Epithelial cell of prostate (primary cell): ENCODE measurements around the gene PSMB11.

Experiments used
- DNase-seq: peaks from one replicate; pipeline ENCODE4 v3.0.0-alpha.2; 2011; ENCODE audit warnings: low read depth, low spot score
- H3K27ac ChIP-seq: fragments of 450-650 bp; 2 replicates; pipeline ENCODE4 v1.5.1; 2017; ENCODE audit warnings: mild to moderate bottlenecking

PSMB11 gene

DNA sequence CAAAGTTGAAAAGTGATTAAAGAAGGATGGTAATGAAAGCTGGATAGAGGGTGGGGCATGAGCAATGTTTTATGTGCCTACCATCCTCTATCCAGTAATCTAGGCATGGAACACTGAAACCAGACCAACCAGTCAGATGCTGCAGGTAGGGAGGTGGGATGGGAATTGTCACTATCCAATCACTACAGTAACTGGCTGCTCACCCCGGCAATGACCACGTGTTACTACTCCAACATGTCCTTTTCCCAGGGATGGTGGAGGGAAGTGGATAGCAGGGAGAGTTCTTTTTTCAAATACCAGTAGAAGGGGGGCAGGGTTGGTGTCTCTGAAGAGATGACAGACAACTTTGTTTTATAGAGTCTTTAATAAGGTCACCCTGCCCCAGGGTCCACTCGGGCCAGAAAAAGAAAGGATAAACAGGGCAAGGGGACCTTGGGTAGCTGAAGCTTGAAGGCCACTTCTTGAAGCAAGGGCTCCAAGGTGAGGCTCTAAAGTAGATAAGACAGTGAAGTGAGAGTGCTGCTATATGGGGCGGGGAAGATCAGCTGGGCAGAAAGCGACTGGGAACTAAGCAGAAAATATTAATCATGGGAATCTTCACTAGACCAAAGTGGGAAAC lies 30.0 kb downstream of the PSMB11 start:
- H3K27ac ChIP-seq, result peak overlapping the region; percentile 72
- DNase-seq, result no peak

DNA sequence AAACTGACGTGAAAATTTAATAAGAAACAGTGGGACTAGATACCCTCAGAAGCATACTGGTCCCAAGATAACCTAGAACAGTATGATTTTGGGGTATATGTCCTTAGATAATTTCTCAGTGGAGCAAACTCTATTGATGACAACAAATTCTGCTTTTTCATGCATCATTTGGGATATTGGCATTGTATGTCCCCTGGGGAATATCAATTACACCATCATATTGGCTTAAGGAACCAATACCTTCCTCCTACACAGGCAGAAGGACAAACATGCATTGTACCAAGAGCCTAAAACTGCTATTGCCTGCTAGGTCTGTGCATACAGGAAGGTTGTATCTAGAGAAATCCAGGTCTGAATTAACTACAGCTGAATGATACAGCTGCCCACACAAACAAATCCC lies 32.9 kb downstream of the PSMB11 start:
- DNase-seq, result no peak
- H3K27ac ChIP-seq, result no peak overlapping the region

- no peak for DNase-seq
These were observed 34.9 kb downstream of the PSMB11 start for GRCh38 chr14:23076785-23077408.

GRCh38 chr14:23077962-23078361 lies 36.0 kb downstream of the PSMB11 start:
- DNase-seq, result no peak
- peak overlapping the region; percentile 77 for H3K27ac ChIP-seq

More at GRCh38 chr14:23076785-23077408, 34.9 kb downstream of the PSMB11 start:
- no peak overlapping the region for H3K27ac ChIP-seq

- H3K27ac ChIP-seq, result peak overlapping the region; percentile 77
- peak; percentile 57 for DNase-seq
These were observed 36.7 kb downstream of the PSMB11 start for GRCh38 chr14:23078692-23079116.

DNA sequence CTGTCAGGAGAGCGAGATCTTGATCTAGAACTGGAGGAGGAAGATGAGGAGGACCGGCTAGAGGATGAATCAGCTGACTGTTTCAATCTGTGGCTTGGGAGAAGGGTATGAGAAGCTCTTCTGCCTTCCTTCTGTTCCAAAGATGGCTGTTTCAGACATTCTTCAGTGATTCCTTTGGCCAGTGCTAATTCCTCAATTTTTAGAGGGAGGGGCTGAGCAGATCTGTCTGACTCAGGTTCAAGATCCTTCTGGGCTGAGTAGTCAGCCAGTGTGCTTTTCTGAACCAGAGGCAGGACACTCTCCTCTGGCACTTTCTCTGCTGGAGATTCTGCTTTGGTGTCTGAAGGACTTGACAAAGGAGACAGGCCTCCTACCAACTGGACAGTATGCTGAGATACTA lies 37.7 kb downstream of the PSMB11 start:
- H3K27ac ChIP-seq, result peak overlapping the region; percentile 77
- DNase-seq, result no peak

GRCh38 chr14:23080474-23080873 lies 38.5 kb downstream of the PSMB11 start:
- DNase-seq, result no peak

GRCh38 chr14:23085458-23085857 lies 43.4 kb downstream of the PSMB11 start:
- peak overlapping the region; percentile 40 for H3K27ac ChIP-seq
- no peak for DNase-seq

More at GRCh38 chr14:23080474-23080873, 38.5 kb downstream of the PSMB11 start:
- peak overlapping the region; percentile 77 for H3K27ac ChIP-seq

DNA sequence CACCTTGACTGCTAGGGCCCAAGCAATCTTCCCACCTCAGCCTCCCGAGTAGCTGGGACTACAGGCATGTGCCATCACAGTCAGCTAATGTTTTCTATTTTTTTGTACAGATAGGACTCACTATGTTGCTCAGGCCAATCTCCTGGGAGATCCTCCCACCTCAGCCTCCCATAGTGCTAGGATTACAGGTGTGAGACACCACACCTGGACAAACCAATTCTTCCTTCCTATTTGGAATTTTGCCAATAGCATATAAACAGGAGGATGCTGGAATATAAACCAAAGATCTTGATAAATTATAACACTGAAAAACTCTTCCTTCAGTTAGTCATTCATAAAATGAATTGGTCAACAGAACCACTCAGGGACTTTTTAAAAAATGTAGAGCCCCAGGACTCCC lies 44.6 kb downstream of the PSMB11 start:
- H3K27ac ChIP-seq, result peak overlapping the region; percentile 40
- no peak for DNase-seq

GRCh38 chr14:23089498-23090253 lies 47.7 kb downstream of the PSMB11 start:
- no peak overlapping the region for H3K27ac ChIP-seq
- DNase-seq, result no peak

- no peak for DNase-seq
- no peak overlapping the region for H3K27ac ChIP-seq
These were observed 48.2 kb downstream of the PSMB11 start for GRCh38 chr14:23090254-23090636.

GRCh38 chr14:23091294-23092225 lies 49.5 kb downstream of the PSMB11 start:
- H3K27ac ChIP-seq, result no peak overlapping the region
- DNase-seq, result no peak

- H3K27ac ChIP-seq, result no peak overlapping the region
These were observed 51.1 kb downstream of the PSMB11 start for GRCh38 chr14:23093104-23093503.

DNA sequence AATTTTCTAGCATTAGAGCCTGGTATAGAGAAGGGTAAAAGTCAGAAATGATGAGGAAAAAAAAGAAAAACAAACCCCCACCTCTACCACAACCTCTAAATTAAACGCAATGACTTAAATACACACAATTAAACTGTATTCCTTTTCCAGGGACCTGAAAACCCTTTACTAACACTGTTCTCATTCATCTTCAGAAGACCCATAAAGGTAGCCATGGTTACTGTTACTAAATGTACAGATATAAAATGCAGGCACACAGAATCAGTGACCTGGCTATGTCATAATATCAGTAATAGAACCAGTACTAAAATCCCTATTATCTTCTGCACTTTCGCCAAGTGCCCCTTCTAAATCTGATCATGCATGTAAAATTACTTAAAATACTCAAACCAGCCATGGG lies 51.5 kb downstream of the PSMB11 start:
- no peak for DNase-seq
- H3K27ac ChIP-seq, result no peak overlapping the region

More at GRCh38 chr14:23093104-23093503, 51.1 kb downstream of the PSMB11 start:
- DNase-seq, result no peak
